HepG2 (cell line): ENCODE results near the gene LHPP. TPM values are rescaled to one million over a fixed set of nuclear protein-coding genes. Genes with fewer than 3 reads are reported as not detected.
A peak's percentile ranks its signal among the peaks of the same experiment; 100 is the strongest.

Experiments
- AHDC1 ChIP-seq: sonication (generic); formaldehyde crosslinking; IDR thresholded peaks from 2 replicates; pipeline ENCODE4 v1.5.1; 2020; ENCODE audit warnings: mild to moderate bottlenecking, missing genetic modification reagents, borderline replicate concordance
- ATF7-NPFF ChIP-seq: sonication (generic); formaldehyde crosslinking; IDR thresholded peaks from 2 replicates; pipeline ENCODE4 v1.8.1; 2023; ENCODE audit warnings: mild to moderate bottlenecking, low read depth, missing genetic modification reagents, moderate library complexity
- DNMT1 ChIP-seq: sonication (generic); formaldehyde crosslinking; IDR thresholded peaks from 2 replicates; pipeline ENCODE4 v1.5.1; 2020; ENCODE audit warnings: mild to moderate bottlenecking, missing genetic modification reagents
- GABPB1 ChIP-seq: IDR thresholded peaks from 2 replicates; pipeline ENCODE4 v1.6.1; 2016; ENCODE audit warnings: mild to moderate bottlenecking, missing genetic modification reagents, moderate library complexity, missing compliant biosample characterization
- GATAD2A ChIP-seq: IDR thresholded peaks from 2 replicates; pipeline ENCODE4 v1.6.1; 2016
- HBP1 ChIP-seq: IDR thresholded peaks from 2 replicates; pipeline ENCODE4 v1.6.1; 2016; ENCODE audit warnings: low read depth, control low read depth
- HDAC1 ChIP-seq: sonication (generic); formaldehyde crosslinking; IDR thresholded peaks from 2 replicates; pipeline ENCODE4 v1.5.1; 2020; ENCODE audit warnings: mild to moderate bottlenecking, missing genetic modification reagents
- HDAC6 ChIP-seq: fragments of 200-600 bp; sonication (generic); IDR thresholded peaks from 2 replicates; pipeline ENCODE4 v1.7.0; 2017; ENCODE audit warnings: mild to moderate bottlenecking, antibody characterized with exemption, low read length, low read depth
- KLF9 ChIP-seq: IDR thresholded peaks from 2 replicates; pipeline ENCODE4 v1.6.1; 2016; ENCODE audit warnings: low read depth
- MAF1 ChIP-seq: sonication (generic); formaldehyde crosslinking; IDR thresholded peaks from 2 replicates; pipeline ENCODE4 v1.5.0; 2020; ENCODE audit warnings: missing genetic modification reagents, borderline replicate concordance
- MAFG ChIP-seq: sonication (generic); formaldehyde crosslinking; IDR thresholded peaks from 2 replicates; pipeline ENCODE4 v1.5.1; 2020; ENCODE audit warnings: mild to moderate bottlenecking, missing genetic modification reagents
- MIER2 ChIP-seq: IDR thresholded peaks from 2 replicates; pipeline ENCODE4 v1.6.1; 2016; ENCODE audit warnings: missing biosample characterization, missing genetic modification reagents
- MTA3 ChIP-seq: sonication (generic); formaldehyde crosslinking; IDR thresholded peaks from 2 replicates; pipeline ENCODE4 v1.4.0; 2020; ENCODE audit warnings: missing genetic modification reagents
- RFX1 ChIP-seq: fragments of 450-650 bp; IDR thresholded peaks from 2 replicates; pipeline ENCODE4 v1.6.1; 2017
- RXRB ChIP-seq: IDR thresholded peaks from 2 replicates; pipeline ENCODE4 v1.6.1; 2016; ENCODE audit warnings: borderline replicate concordance, missing genetic modification reagents, missing compliant biosample characterization
- SIN3B ChIP-seq: fragments of 150-350 bp; IDR thresholded peaks from 2 replicates; pipeline ENCODE4 v1.6.1; 2014; ENCODE audit warnings: low read length
- TRIM24 ChIP-seq: sonication (generic); formaldehyde crosslinking; IDR thresholded peaks from 2 replicates; pipeline ENCODE4 v1.8.0; 2022; ENCODE audit warnings: mild to moderate bottlenecking, missing genetic modification reagents
- ZBTB34 ChIP-seq: sonication (generic); formaldehyde crosslinking; IDR thresholded peaks from 2 replicates; pipeline ENCODE4 v1.8.0; 2022; ENCODE audit warnings: mild to moderate bottlenecking, missing genetic modification reagents
- ZMYM4 ChIP-seq: sonication (generic); formaldehyde crosslinking; IDR thresholded peaks from 2 replicates; pipeline ENCODE4 v1.8.1; 2023; ENCODE audit warnings: mild to moderate bottlenecking, missing genetic modification reagents
- ZNF20 ChIP-seq: sonication (generic); formaldehyde crosslinking; IDR thresholded peaks from 2 replicates; pipeline ENCODE4 v1.4.0; 2020; ENCODE audit warnings: mild to moderate bottlenecking, moderate library complexity, missing genetic modification reagents
- ZNF577 ChIP-seq: sonication (generic); formaldehyde crosslinking; IDR thresholded peaks from 2 replicates; pipeline ENCODE4 v1.4.0; 2020; ENCODE audit warnings: mild to moderate bottlenecking, low read depth, missing genetic modification reagents, borderline replicate concordance
- ZNF660 ChIP-seq: sonication (generic); formaldehyde crosslinking; IDR thresholded peaks from 2 replicates; pipeline ENCODE4 v1.5.1; 2020; ENCODE audit warnings: mild to moderate bottlenecking, low read depth, missing genetic modification reagents, borderline replicate concordance
- ZSCAN22 ChIP-seq: sonication (generic); formaldehyde crosslinking; IDR thresholded peaks from 2 replicates; pipeline ENCODE4 v1.4.0; 2020; ENCODE audit warnings: mild to moderate bottlenecking, missing genetic modification reagents
- polyA plus RNA-seq, 8 experiments: library from polyadenylated mRNA; depleted of rRNA in 3 of 8; stranded (reverse) in 7 of 8; unstranded in 1 of 8; fragments of >200 nt; fragmentation: Illumina TruSeq in 4 of 8; extraction: Trizol in 4 of 8; gene quantifications; 2 replicates each; pipeline versions ENCODE4 v1.2.1 to v1.2.3, GENCODE V29; 2011 to 2016; ENCODE audit warnings: low read depth in 4 of 8, missing spikeins in 1 of 8, mixed read lengths in 1 of 8; ENCODE audit not compliant: insufficient read depth in 1 of 8
- total RNA-seq, 5 experiments: library from RNA; depleted of rRNA; stranded (reverse); fragments of >200 nt; fragmentation: Illumina TruSeq; extraction: Trizol; gene quantifications; 2 replicates each; pipeline ENCODE4 v1.2.3, GENCODE V29; 2016; ENCODE audit warnings: low read depth in 1 of 5

Gene LHPP
- total and polyA plus RNA-seq, 2 of the 13 experiments (the other 11 are each of a cell fraction or from before 2014, with no cell fraction given) = 5.2 to 13.1 TPM

GRCh38 chr10:124470544-124471434, 9.2 kb downstream of the LHPP start (continued):
- TF ChIP-seq AHDC1 (CRISPR knock-in tag) (peak; percentile 80; the same call in 1 of the 2 replicates), MAFG (CRISPR knock-in tag) (no peak), GATAD2A (CRISPR knock-in tag) (peak; percentile 98), HDAC1 (peak; percentile 94), GABPB1 (CRISPR knock-in tag) (peak; percentile 55; the same call in 1 of the 2 replicates), HDAC6 (no peak), ZNF20 (CRISPR knock-in tag) (no peak), ZSCAN22 (CRISPR knock-in tag) (no peak), RFX1 (no peak), DNMT1 (no peak), SIN3B (no peak), ZMYM4 (CRISPR knock-in tag) (peak; percentile 84), ZBTB34 (peak; percentile 60), MAF1 (CRISPR knock-in tag) (0 out of 2 replicates have a peak, but pooled peaks have one; percentile 11), RXRB (CRISPR knock-in tag) (peak; percentile 91), TRIM24 (CRISPR knock-in tag) (peak; percentile 85), KLF9 (CRISPR knock-in tag) (no peak), ZNF577 (CRISPR knock-in tag) (no peak), MTA3 (CRISPR knock-in tag) (no peak), HBP1 (peak; percentile 52; the same call in 1 of the 2 replicates), MIER2 (CRISPR knock-in tag) (peak; percentile 77), ATF7-NPFF (CRISPR knock-in tag) (no peak), ZNF660 (CRISPR knock-in tag) (no peak)
